ENCODE measurements around the gene CLN6.
"Not testable (repeated sequence)": the region's sequence is repeated elsewhere in the genome, so short reads cannot be mapped to it uniquely, and the experiment has no call there.

Gene CLN6

GRCh38 chr15:68218331-68218730, 11.2 kb downstream of the CLN6 start:
- no peak for TF ChIP-seq CTCF (conservative IDR thresholded peaks at IDR 0.05; ENCODE audit: control insufficient read depth, insufficient read depth, low read depth, low read length)
- DNase-seq (ENCODE audit: low read depth): no peak
- no peak overlapping the region for H3K4me3 ChIP-seq (ENCODE audit: control insufficient read depth, low read depth, low read length)

- no peak overlapping the region for H3K4me3 ChIP-seq (ENCODE audit: control insufficient read depth, low read depth, low read length)
- DNase-seq (ENCODE audit: low read depth): no peak
Measured at GRCh38 chr15:68217341-68217740, 12.2 kb downstream of the CLN6 start.

GRCh38 chr15:68214838-68215254, 14.7 kb downstream of the CLN6 start:
- TF ChIP-seq CTCF (conservative IDR thresholded peaks at IDR 0.05; ENCODE audit: control insufficient read depth, insufficient read depth, low read depth, low read length): no peak
- no peak for DNase-seq (ENCODE audit: low read depth)
- H3K4me3 ChIP-seq (ENCODE audit: control insufficient read depth, low read depth, low read length): no peak overlapping the region

More at GRCh38 chr15:68217341-68217740, 12.2 kb downstream of the CLN6 start:
- TF ChIP-seq CTCF (conservative IDR thresholded peaks at IDR 0.05; ENCODE audit: control insufficient read depth, insufficient read depth, low read depth, low read length): no peak

- no peak for TF ChIP-seq CTCF (conservative IDR thresholded peaks at IDR 0.05; ENCODE audit: control insufficient read depth, insufficient read depth, low read depth, low read length)
- no peak for DNase-seq (ENCODE audit: low read depth)
Measured at GRCh38 chr15:68213991-68214837, 15.3 kb downstream of the CLN6 start.

GRCh38 chr15:68213491-68213845, 16.1 kb downstream of the CLN6 start:
- DNase-seq (ENCODE audit: low read depth); H3K4me3 ChIP-seq (ENCODE audit: control insufficient read depth, low read depth, low read length): not testable (repeated sequence)

More at GRCh38 chr15:68213991-68214837, 15.3 kb downstream of the CLN6 start:
- no peak overlapping the region for H3K4me3 ChIP-seq (ENCODE audit: control insufficient read depth, low read depth, low read length)

- no peak for DNase-seq (ENCODE audit: low read depth)
- no peak for TF ChIP-seq CTCF (conservative IDR thresholded peaks at IDR 0.05; ENCODE audit: control insufficient read depth, insufficient read depth, low read depth, low read length)
Measured at GRCh38 chr15:68211656-68212320, 17.7 kb downstream of the CLN6 start.

More at GRCh38 chr15:68211656-68212320, 17.7 kb downstream of the CLN6 start:
- H3K4me3 ChIP-seq (ENCODE audit: control insufficient read depth, low read depth, low read length): no peak overlapping the region
